B cell (primary cell): ENCODE data around the gene CASKIN1. TPM values are rescaled to one million over a fixed set of nuclear protein-coding genes. Genes with fewer than 3 reads are reported as not detected.

Experiments
- ATAC-seq: fragments of 200-7000 bp; cut with Tn5 transposase; one replicate; pipeline ENCODE4 v1.10.0; 2021; ENCODE audit warnings: low read depth, mild to moderate bottlenecking, moderate number of reproducible peaks, moderate library complexity
- CTCF ChIA-PET: fragments of 350-600 bp; sonication (Branson Sonifier 250); formaldehyde crosslinking; loops from one replicate; lab custom pipeline; 2021; ENCODE audit warnings: antibody characterized with exemption, inconsistent platforms; lab: Charles Lee
- POLR2A ChIA-PET: fragments of 350-600 bp; sonication (Branson Sonifier 250); formaldehyde crosslinking; loops from one replicate; lab custom pipeline; 2021; ENCODE audit warnings: antibody characterized with exemption; lab: Charles Lee
- DNase-seq: peaks from one replicate; pipeline ENCODE4 v3.0.0; 2013
- H2AFZ ChIP-seq: 2 replicates; pipeline ENCODE4 v1.6.1; 2012; ENCODE audit warnings: mild to moderate bottlenecking, low read depth, low read length; ENCODE audit not compliant: insufficient read depth, poor library complexity, severe bottlenecking
- H3K27ac ChIP-seq, 2 donors: 1 replicate in 1 of 2; 2 replicates in 1 of 2; pipeline ENCODE4 v1.5.1; 2012 to 2013; ENCODE audit warnings: low read length in 2 of 2, mild to moderate bottlenecking in 2 of 2, moderate library complexity in 1 of 2
- H3K27me3 ChIP-seq, 4 experiments: fragments of 200-600 bp in 1 of 4; sonication (generic) in 1 of 4; replicated peaks in 1 of 4; 1 replicate in 2 of 4; 2 replicates in 2 of 4; pipeline versions ENCODE4 v1.6.1 to v1.7.0; 2013 to 2016; ENCODE audit warnings: low read length in 3 of 4, mild to moderate bottlenecking in 2 of 4, mixed read lengths in 1 of 4, moderate library complexity in 1 of 4; ENCODE audit not compliant: insufficient read depth in 4 of 4, control insufficient read depth in 3 of 4; ENCODE audit errors: control extremely low read depth in 1 of 4
- H3K36me3 ChIP-seq, 2 experiments: replicated peaks in 1 of 2; 1 replicate in 1 of 2; 2 replicates in 1 of 2; pipeline versions ENCODE4 v1.6.1 to v1.7.1; 2013; ENCODE audit warnings: low read length in 1 of 2; ENCODE audit not compliant: insufficient read depth in 2 of 2, control insufficient read depth in 1 of 2; ENCODE audit errors: control extremely low read depth in 1 of 2, extremely low read depth in 1 of 2
- H3K4me1 ChIP-seq, 2 donors: fragments of 200-600 bp in 1 of 2; sonication (generic) in 1 of 2; 1 replicate in 1 of 2; 2 replicates in 1 of 2; pipeline versions ENCODE4 v1.5.1 to v1.6.1; 2013 to 2017; ENCODE audit warnings: low read length in 2 of 2; ENCODE audit not compliant: control insufficient read depth in 2 of 2, insufficient read depth in 2 of 2
- H3K4me2 ChIP-seq: replicated peaks from 2 replicates; pipeline ENCODE3; 2012; ENCODE audit warnings: mild to moderate bottlenecking, low read depth, low read length; ENCODE audit not compliant: poor library complexity, severe bottlenecking
- H3K4me3 ChIP-seq, 5 experiments: fragments of 200-600 bp in 1 of 5; sonication (generic) in 1 of 5; 1 replicate in 3 of 5; 2 replicates in 2 of 5; pipeline versions ENCODE4 v1.5.1 to v1.7.0; 2011 to 2016; ENCODE audit warnings: low read length in 4 of 5, mild to moderate bottlenecking in 4 of 5, low read depth in 2 of 5, control low read depth in 1 of 5, moderate library complexity in 1 of 5; ENCODE audit not compliant: insufficient read depth in 1 of 5; ENCODE audit errors: control extremely low read depth in 1 of 5, extremely low read depth in 1 of 5
- H3K79me2 ChIP-seq: fragments of 200-600 bp; sonication (generic); one replicate; pipeline ENCODE4 v1.6.0; 2016; ENCODE audit warnings: low read length; ENCODE audit not compliant: control insufficient read depth, insufficient read depth
- H3K9ac ChIP-seq: fragments of 200-600 bp; sonication (generic); 2 replicates; pipeline ENCODE4 v1.6.1; 2017; ENCODE audit warnings: mild to moderate bottlenecking, low read length, moderate library complexity
- H3K9me3 ChIP-seq, 3 donors: one replicate each; pipeline versions ENCODE4 v1.6.1 to v1.7.1; 2013; ENCODE audit warnings: low read length in 2 of 3; ENCODE audit not compliant: control insufficient read depth in 2 of 3, insufficient read depth in 1 of 3; ENCODE audit errors: control extremely low read depth in 1 of 3
- H4K20me1 ChIP-seq: 2 replicates; pipeline ENCODE4 v1.6.0; 2012; ENCODE audit warnings: mild to moderate bottlenecking, low read length; ENCODE audit not compliant: insufficient read depth, control insufficient read depth, poor library complexity, severe bottlenecking
- H3K27ac Mint-ChIP-seq: one replicate; pipeline ENCODE4 v1.8.0; 2021; ENCODE audit warnings: mixed read lengths
- H3K27me3 Mint-ChIP-seq: one replicate; pipeline ENCODE4 v1.8.0; 2021; ENCODE audit warnings: mixed read lengths
- H3K4me1 Mint-ChIP-seq: one replicate; pipeline ENCODE4 v1.8.0; 2021; ENCODE audit warnings: mixed read lengths
- H3K4me3 Mint-ChIP-seq: one replicate; pipeline ENCODE4 v1.8.0; 2021; ENCODE audit warnings: mixed read lengths
- H3K9me3 Mint-ChIP-seq: one replicate; pipeline ENCODE4 v1.8.0; 2022; ENCODE audit warnings: mixed read lengths; ENCODE audit not compliant: insufficient read depth
- EZH2 ChIP-seq: IDR thresholded peaks from 2 replicates; pipeline ENCODE4 v1.6.1; 2012; ENCODE audit warnings: borderline replicate concordance, low read depth, mild to moderate bottlenecking, moderate library complexity, low read length; ENCODE audit not compliant: insufficient read depth, poor library complexity, severe bottlenecking
- WGBS: methylation state at CpG from one replicate; pipeline ENCODE4 v1.1.5; 2013; ENCODE audit warnings: missing lambda C conversion rate; ENCODE audit not compliant: insufficient coverage; 5-methylcytosine and 5-hydroxymethylcytosine counted together
- intact Hi-C: fragments of 100-400 bp; cut with micrococcal nuclease; formaldehyde crosslinking; loops from one replicate; pipeline ENCODE4 v1.10.0; 2022
- polyA plus RNA-seq: library from polyadenylated mRNA; depleted of rRNA; stranded (reverse); fragments of >200 nt; gene quantifications from 2 replicates; pipeline ENCODE4 v1.2.3, GENCODE V29; 2012
- total RNA-seq, 2 donors: library from RNA; stranded (reverse); fragments of 120-200 nt in 1 of 2; gene quantifications; 1 replicate in 1 of 2; 2 replicates in 1 of 2; pipeline versions ENCODE4 v1.2.3 to v1.2.4, GENCODE V29; 2013 to 2022
- TF ChIP-seq, protein P1 (sequence below): fragments of 200-600 bp; IDR thresholded peaks from one replicate; pipeline ENCODE4 v1.8.0; 2022; ENCODE audit warnings: antibody characterized with exemption, mild to moderate bottlenecking

The CASKIN1 gene
- total and polyA plus RNA-seq, 2 donors (not counting 1 experiment from before 2014, with no cell fraction given) = 0.01 TPM; not detected in 1

DNA sequence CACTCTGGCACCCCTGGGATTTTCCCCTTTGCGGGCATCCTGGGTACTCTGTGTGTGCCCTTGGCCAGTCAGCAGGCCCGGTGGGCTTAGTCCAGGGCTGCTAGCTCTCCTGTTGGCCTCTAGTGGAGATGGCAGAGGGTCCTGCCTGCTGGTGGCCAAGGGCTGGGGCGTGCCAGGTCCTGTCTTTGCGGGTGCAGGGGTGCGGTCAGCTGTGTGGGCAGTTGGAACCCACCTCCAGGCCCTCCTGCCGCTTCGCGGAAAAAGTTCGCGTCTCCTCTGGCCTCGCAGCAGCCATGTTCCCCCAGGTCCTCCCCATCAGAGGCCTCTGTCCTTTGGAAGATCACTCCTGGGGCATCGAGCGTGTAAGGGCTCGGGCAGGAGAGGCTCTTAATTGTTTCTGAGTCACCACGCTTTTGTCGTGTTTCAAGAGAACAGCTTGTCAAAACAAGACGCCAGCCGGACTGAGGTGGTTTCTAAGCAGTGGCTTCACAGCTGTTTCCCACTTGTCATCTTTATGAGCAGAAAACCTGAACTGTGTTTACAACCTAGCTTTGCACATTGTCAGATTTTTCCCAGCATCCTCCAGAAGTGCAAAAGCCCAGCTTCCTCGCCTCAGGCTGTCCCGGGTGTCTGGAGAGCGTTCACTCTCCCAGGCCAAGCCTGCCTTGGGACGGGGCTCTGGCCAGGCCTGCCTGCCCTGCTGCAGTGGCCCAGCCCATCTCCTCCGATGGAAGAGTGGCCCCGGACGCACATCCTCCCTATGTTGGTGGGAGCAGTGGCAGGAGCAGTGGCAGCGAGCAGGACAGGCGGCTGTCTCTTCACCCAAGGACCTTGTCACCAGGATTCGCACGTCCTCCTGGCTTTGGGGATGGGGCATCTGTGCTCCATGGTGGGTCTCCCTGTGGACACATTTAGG lies 34.9 kb upstream of the CASKIN1 start:
- ChIA-PET POLR2A (no interaction called here), CTCF (no interaction called here)
- WGBS = 95% methylated on average over 29 of the region's 29 CpGs
- Mint-ChIP-seq H3K4me1 (peaks cover 3% of the 10 kb centered on the region), H3K9me3 (no peaks in the 10 kb centered on the region), H3K27me3 (peaks cover 3% of the 10 kb centered on the region), H3K27ac (no peak overlapping the region), H3K4me3 (no peak overlapping the region)
- H3K27me3 ChIP-seq = peaks cover 0 to 8% (median 2%) of the 10 kb centered on the region in 4 experiments
- H3K4me1 ChIP-seq = peaks cover 3 to 4% of the 10 kb centered on the region in 2 donors
- H3K27ac ChIP-seq = no peak overlapping the region
- DNase-seq (no peak), ATAC-seq (no peak)
- no peak overlapping the region for H3K9ac ChIP-seq
- H3K79me2 ChIP-seq = peaks cover 24% of the 10 kb centered on the region
- H3K4me2 ChIP-seq = no peak overlapping the region
- H3K4me3 ChIP-seq = no peak overlapping the region
- H4K20me1 ChIP-seq = peaks cover 52% of the 10 kb centered on the region
- intact Hi-C loops = no loop called here
- no peaks in the 10 kb centered on the region for H3K9me3 ChIP-seq
- TF ChIP-seq EZH2 = no peak
- TF ChIP-seq, protein P1, sequence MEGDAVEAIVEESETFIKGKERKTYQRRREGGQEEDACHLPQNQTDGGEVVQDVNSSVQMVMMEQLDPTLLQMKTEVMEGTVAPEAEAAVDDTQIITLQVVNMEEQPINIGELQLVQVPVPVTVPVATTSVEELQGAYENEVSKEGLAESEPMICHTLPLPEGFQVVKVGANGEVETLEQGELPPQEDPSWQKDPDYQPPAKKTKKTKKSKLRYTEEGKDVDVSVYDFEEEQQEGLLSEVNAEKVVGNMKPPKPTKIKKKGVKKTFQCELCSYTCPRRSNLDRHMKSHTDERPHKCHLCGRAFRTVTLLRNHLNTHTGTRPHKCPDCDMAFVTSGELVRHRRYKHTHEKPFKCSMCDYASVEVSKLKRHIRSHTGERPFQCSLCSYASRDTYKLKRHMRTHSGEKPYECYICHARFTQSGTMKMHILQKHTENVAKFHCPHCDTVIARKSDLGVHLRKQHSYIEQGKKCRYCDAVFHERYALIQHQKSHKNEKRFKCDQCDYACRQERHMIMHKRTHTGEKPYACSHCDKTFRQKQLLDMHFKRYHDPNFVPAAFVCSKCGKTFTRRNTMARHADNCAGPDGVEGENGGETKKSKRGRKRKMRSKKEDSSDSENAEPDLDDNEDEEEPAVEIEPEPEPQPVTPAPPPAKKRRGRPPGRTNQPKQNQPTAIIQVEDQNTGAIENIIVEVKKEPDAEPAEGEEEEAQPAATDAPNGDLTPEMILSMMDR = no peak
- H3K36me3 ChIP-seq = peaks cover 0 to 64% of the 10 kb centered on the region in 2 experiments
- H2AFZ ChIP-seq = no peak overlapping the region

DNA sequence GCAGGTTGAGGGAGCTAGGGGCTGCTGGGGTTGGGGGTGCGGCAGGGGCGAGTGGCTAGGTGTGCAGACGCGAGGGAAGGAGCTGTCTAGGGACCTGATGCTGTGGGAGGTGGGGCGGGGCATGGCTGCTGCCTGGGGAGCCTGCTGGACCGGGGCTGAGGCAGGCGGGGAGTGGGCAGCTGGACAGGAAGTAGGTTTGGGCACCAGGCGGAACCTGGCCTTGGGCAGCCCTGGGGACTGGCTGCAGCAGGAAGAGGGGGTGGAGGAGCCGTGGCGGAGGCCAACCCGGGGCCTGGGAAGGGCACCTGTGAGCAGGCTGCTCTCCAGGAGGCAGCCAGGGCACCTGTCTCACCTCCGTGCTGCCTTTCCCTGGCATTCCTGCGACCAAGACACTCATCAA lies 34.0 kb upstream of the CASKIN1 start:
- Histone ChIP-seq H3K4me3 (no peak overlapping the region), H3K4me2 (no peak overlapping the region), H3K4me1 (no peaks in the 10 kb centered on the region), H3K79me2 (peaks cover 29% of the 10 kb centered on the region), H3K9me3 (no peaks in the 10 kb centered on the region), H2AFZ (no peak overlapping the region), H3K36me3 (peaks cover 0 to 60% of the 10 kb centered on the region in 2 experiments), H3K27me3 (no peaks in the 10 kb centered on the region), H3K9ac (no peak overlapping the region), H3K27ac (no peak overlapping the region), H4K20me1 (peaks cover 43% of the 10 kb centered on the region)
- TF ChIP-seq, protein P1 = no peak
- TF ChIP-seq EZH2 = no peak
- Mint-ChIP-seq H3K9me3 (no peaks in the 10 kb centered on the region), H3K4me1 (peaks cover 8% of the 10 kb centered on the region), H3K4me3 (no peak overlapping the region), H3K27ac (no peak overlapping the region), H3K27me3 (peaks cover under 1% of the 10 kb centered on the region)
- no peak for DNase-seq
- ChIA-PET POLR2A (no interaction called here), CTCF (no interaction called here)
- 98% methylated on average over 12 of the region's 13 CpGs for WGBS
- intact Hi-C loops = no loop called here
- ATAC-seq = no peak
